K562 (cell line): ENCODE measurements around the gene ABCC10. TPM values are rescaled to one million over a fixed set of nuclear protein-coding genes. Genes with fewer than 3 reads are reported as not detected.

ENCODE experiments used
- ATF1 ChIP-seq, 2 experiments: fragments of 450-650 bp in 1 of 2; IDR thresholded peaks; 2 replicates each; pipeline ENCODE4 v1.6.1; 2016; ENCODE audit warnings: missing compliant biosample characterization in 1 of 2, missing genetic modification characterization in 1 of 2
- ATF7 ChIP-seq: fragments of 450-650 bp; IDR thresholded peaks from 2 replicates; pipeline ENCODE4 v1.7.1; 2014; ENCODE audit warnings: mild to moderate bottlenecking, moderate library complexity
- CREM ChIP-seq: IDR thresholded peaks from 2 replicates; pipeline ENCODE4 v1.6.1; 2014; ENCODE audit warnings: antibody characterized with exemption, low read depth
- E2F8 ChIP-seq: fragments of 450-650 bp; IDR thresholded peaks from 2 replicates; pipeline ENCODE4 v1.7.1; 2018; ENCODE audit warnings: mild to moderate bottlenecking, low read depth; ENCODE audit not compliant: partially characterized antibody
- EP300 ChIP-seq: IDR thresholded peaks from 2 replicates; pipeline ENCODE4 v1.6.1; 2012; ENCODE audit warnings: low read length, improper control_type of control experiment
- HDAC1 ChIP-seq, 2 experiments: fragments of 450-650 bp; IDR thresholded peaks; 2 replicates each; pipeline ENCODE4 v1.6.1; 2016 to 2017; ENCODE audit warnings: inconsistent platforms in 1 of 2, mild to moderate bottlenecking in 1 of 2, moderate library complexity in 1 of 2
- HNRNPK ChIP-seq: fragments of 200-400 bp; formaldehyde crosslinking; IDR thresholded peaks from one replicate; pipeline ENCODE4 v1.6.1; 2018; ENCODE audit warnings: mild to moderate bottlenecking, low read depth, low read length; ENCODE audit not compliant: poor library complexity, severe bottlenecking
- KLF1 ChIP-seq: fragments of 450-650 bp; IDR thresholded peaks from 2 replicates; pipeline ENCODE4 v1.6.1; 2016; ENCODE audit warnings: missing genetic modification characterization, missing compliant biosample characterization
- MYC ChIP-seq, 2 experiments: fragments of 250-450 bp in 1 of 2; sonication (Bioruptor Pico) in 1 of 2; IDR thresholded peaks; 2 replicates each; pipeline versions ENCODE4 v1.5.1 to v1.6.1; 2012 to 2021; ENCODE audit warnings: low read depth in 2 of 2, borderline replicate concordance in 1 of 2, improper control_type of control experiment in 1 of 2, low read length in 1 of 2, mild to moderate bottlenecking in 1 of 2, moderate library complexity in 1 of 2
- NBN ChIP-seq: fragments of 450-650 bp; IDR thresholded peaks from 2 replicates; pipeline ENCODE4 v1.6.1; 2016; ENCODE audit warnings: low read depth, mild to moderate bottlenecking
- PML ChIP-seq: IDR thresholded peaks from 2 replicates; pipeline ENCODE4 v1.6.1; 2012; ENCODE audit warnings: low read length, inconsistent platforms
- POLR2AphosphoS2 ChIP-seq: IDR thresholded peaks from 2 replicates; pipeline ENCODE4 v1.6.1; 2012; ENCODE audit warnings: low read length, improper control_type of control experiment
- SNRNP70 ChIP-seq: fragments of 200-400 bp; formaldehyde crosslinking; optimal IDR thresholded peaks from 2 replicates; pipeline ENCODE3; 2017; ENCODE audit warnings: low read depth, low read length
- ZNF592 ChIP-seq: fragments of 450-650 bp; IDR thresholded peaks from 2 replicates; pipeline ENCODE4 v1.6.1; 2017; ENCODE audit warnings: antibody characterized with exemption, mild to moderate bottlenecking
- polyA plus RNA-seq, 8 experiments: library from polyadenylated mRNA; depleted of rRNA in 4 of 8; stranded (reverse) in 5 of 8; unstranded in 3 of 8; fragments of >200 nt; fragmentation: Nextera tagmentation in 2 of 8; fragmentation: Illumina TruSeq in 1 of 8; extraction: Ambion mirVana in 2 of 8; extraction: Trizol in 1 of 8; gene quantifications; 2 replicates each; pipeline versions ENCODE4 v1.2.1 to v1.2.3, GENCODE V29; 2011 to 2014; ENCODE audit warnings: inconsistent platforms in 1 of 8, missing spikeins in 1 of 8
- total RNA-seq, 7 experiments: library from RNA; depleted of rRNA in 6 of 7; stranded (reverse); fragments of >200 nt in 6 of 7; fragmentation: Illumina TruSeq in 2 of 7; extraction: Trizol in 2 of 7; gene quantifications; 2 replicates each; pipeline versions ENCODE4 v1.2.1 to v1.2.3, GENCODE V29; 2011 to 2021; ENCODE audit warnings: low replicate concordance in 1 of 7
- TF ChIP-seq, protein P1 (sequence below): sonication (generic); formaldehyde crosslinking; IDR thresholded peaks from 2 replicates; pipeline ENCODE4 v1.8.1; 2023; ENCODE audit warnings: mild to moderate bottlenecking, missing genetic modification reagents
- TF ChIP-seq, protein P2 (sequence below): sonication (generic); formaldehyde crosslinking; IDR thresholded peaks from 2 replicates; pipeline ENCODE4 v1.8.0; 2022; ENCODE audit warnings: missing genetic modification reagents, mild to moderate bottlenecking, moderate library complexity, borderline replicate concordance

ABCC10 gene
- total and polyA plus RNA-seq, 9 of the 15 experiments (the other 6 are each of a cell fraction or from before 2014, with no cell fraction given) = 2.4 to 29.1 (median 13.7) TPM

GRCh38 chr6:43477235-43478007 is 50.1 kb downstream of the ABCC10 start, which contains the start of gene TJAP1 (continued):
- peak; percentile 87 for TF ChIP-seq E2F8
- peak; percentile 93 for TF ChIP-seq CREM
- TF ChIP-seq POLR2AphosphoS2 = peak; percentile 74; the same call in 1 of the 2 replicates
- peak; percentile 22; the same call in 1 of the 2 replicates for TF ChIP-seq EP300
- TF ChIP-seq NBN = 0 out of 2 replicates have a peak, but pooled peaks have one; percentile 40
- TF ChIP-seq ATF1 (CRISPR knock-in tag; IDR thresholded peaks at IDR 0.05) = peak; percentile 54; the same call in 1 of the 2 replicates
- peak; percentile 83 for TF ChIP-seq ATF1 (tag; IDR thresholded peaks at IDR 0.05)
- TF ChIP-seq, protein P1, sequence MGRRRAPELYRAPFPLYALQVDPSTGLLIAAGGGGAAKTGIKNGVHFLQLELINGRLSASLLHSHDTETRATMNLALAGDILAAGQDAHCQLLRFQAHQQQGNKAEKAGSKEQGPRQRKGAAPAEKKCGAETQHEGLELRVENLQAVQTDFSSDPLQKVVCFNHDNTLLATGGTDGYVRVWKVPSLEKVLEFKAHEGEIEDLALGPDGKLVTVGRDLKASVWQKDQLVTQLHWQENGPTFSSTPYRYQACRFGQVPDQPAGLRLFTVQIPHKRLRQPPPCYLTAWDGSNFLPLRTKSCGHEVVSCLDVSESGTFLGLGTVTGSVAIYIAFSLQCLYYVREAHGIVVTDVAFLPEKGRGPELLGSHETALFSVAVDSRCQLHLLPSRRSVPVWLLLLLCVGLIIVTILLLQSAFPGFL (CRISPR knock-in tag) = no peak
- peak; percentile 14 to 86; a peak in 3 of 4 replicates for TF ChIP-seq HDAC1 (IDR thresholded peaks at IDR 0.05)
- TF ChIP-seq ZNF592 = no peak
- peak; percentile 51; the same call in 1 of the 2 replicates for TF ChIP-seq MYC (IDR thresholded peaks at IDR 0.05; ENCODE audit: low read depth, low read length)
- TF ChIP-seq MYC (CRISPR knock-in tag; IDR thresholded peaks at IDR 0.05; ENCODE audit: borderline replicate concordance, low read depth) = no peak
- TF ChIP-seq HNRNPK = peak; percentile 39
- TF ChIP-seq, protein P2, sequence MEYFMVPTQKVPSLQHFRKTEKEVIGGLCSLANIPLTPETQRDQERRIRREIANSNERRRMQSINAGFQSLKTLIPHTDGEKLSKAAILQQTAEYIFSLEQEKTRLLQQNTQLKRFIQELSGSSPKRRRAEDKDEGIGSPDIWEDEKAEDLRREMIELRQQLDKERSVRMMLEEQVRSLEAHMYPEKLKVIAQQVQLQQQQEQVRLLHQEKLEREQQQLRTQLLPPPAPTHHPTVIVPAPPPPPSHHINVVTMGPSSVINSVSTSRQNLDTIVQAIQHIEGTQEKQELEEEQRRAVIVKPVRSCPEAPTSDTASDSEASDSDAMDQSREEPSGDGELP (CRISPR knock-in tag) = peak; percentile 97
- 0 out of 2 replicates have a peak, but pooled peaks have one; percentile 12 for TF ChIP-seq ATF7
- no peak for TF ChIP-seq KLF1 (tag)
- peak; percentile 75 for TF ChIP-seq PML
- no peak for TF ChIP-seq SNRNP70
